GM23248 (cell line): ENCODE results near the gene SH3D19. TPM values are rescaled to one million over a fixed set of nuclear protein-coding genes. Genes with fewer than 3 reads are reported as not detected.

Source experiments
- DNase-seq: peaks from one replicate; pipeline ENCODE4 v3.0.0-alpha.2; 2015
- H2AFZ ChIP-seq: fragments of 200-600 bp; sonication (generic); 2 replicates; pipeline ENCODE4 v1.6.1; 2016; ENCODE audit warnings: antibody characterized with exemption
- H3F3A ChIP-seq: fragments of 200-600 bp; sonication (generic); 2 replicates; pipeline ENCODE4 v1.6.1; 2016; ENCODE audit warnings: mild to moderate bottlenecking, antibody characterized with exemption, mixed run types; ENCODE audit not compliant: insufficient read depth
- H3K27ac ChIP-seq: fragments of 200-600 bp; sonication (generic); 2 replicates; pipeline ENCODE4 v1.5.1; 2016; ENCODE audit warnings: mild to moderate bottlenecking
- H3K27me3 ChIP-seq: fragments of 200-600 bp; sonication (generic); replicated peaks from 2 replicates; pipeline ENCODE4 v1.6.1; 2016; ENCODE audit warnings: mild to moderate bottlenecking; ENCODE audit not compliant: insufficient read depth
- H3K36me3 ChIP-seq: fragments of 200-600 bp; sonication (generic); 2 replicates; pipeline ENCODE4 v1.6.1; 2016; ENCODE audit warnings: low read depth, mild to moderate bottlenecking
- H3K4me1 ChIP-seq: fragments of 200-600 bp; sonication (generic); 2 replicates; pipeline ENCODE4 v1.6.1; 2016; ENCODE audit warnings: mild to moderate bottlenecking; ENCODE audit not compliant: insufficient read depth
- H3K4me2 ChIP-seq: fragments of 200-600 bp; sonication (generic); one replicate; pipeline ENCODE4 v1.6.1; 2016; ENCODE audit warnings: mild to moderate bottlenecking; ENCODE audit not compliant: unreplicated experiment
- H3K4me3 ChIP-seq: fragments of 200-600 bp; sonication (generic); 2 replicates; pipeline ENCODE4 v1.5.1; 2016; ENCODE audit warnings: mild to moderate bottlenecking
- H3K79me2 ChIP-seq: fragments of 200-600 bp; sonication (generic); 2 replicates; pipeline ENCODE4 v1.6.1; 2016; ENCODE audit warnings: mild to moderate bottlenecking; ENCODE audit not compliant: insufficient read depth
- H3K9ac ChIP-seq: fragments of 200-600 bp; sonication (generic); 2 replicates; pipeline ENCODE4 v1.6.1; 2016; ENCODE audit warnings: mild to moderate bottlenecking
- H3K9me2 ChIP-seq: fragments of 200-600 bp; sonication (generic); 2 replicates; pipeline ENCODE4 v1.6.1; 2016; ENCODE audit warnings: mixed run types, mild to moderate bottlenecking, moderate library complexity; ENCODE audit not compliant: insufficient read depth
- H3K9me3 ChIP-seq: fragments of 200-600 bp; sonication (generic); one replicate; pipeline ENCODE4 v1.6.1; 2017; ENCODE audit warnings: low read depth
- H4K20me1 ChIP-seq: fragments of 200-600 bp; sonication (generic); 2 replicates; pipeline ENCODE4 v1.6.0; 2016; ENCODE audit not compliant: insufficient read depth
- EZH2 ChIP-seq: fragments of 200-600 bp; sonication (generic); IDR thresholded peaks from 2 replicates; pipeline ENCODE4 v1.6.1; 2018; ENCODE audit warnings: antibody characterized with exemption, mild to moderate bottlenecking; ENCODE audit not compliant: insufficient read depth, poor library complexity, severe bottlenecking
- EZH2phosphoT487 ChIP-seq: fragments of 200-600 bp; sonication (generic); IDR thresholded peaks from 2 replicates; pipeline ENCODE4 v1.6.1; 2018; ENCODE audit warnings: antibody characterized with exemption, moderate library complexity, mild to moderate bottlenecking, low read depth; ENCODE audit not compliant: insufficient read depth
- WGBS, 2 experiments: methylation state at CpG; one replicate each; pipeline ENCODE4 v1.1.6; 2015 to 2017; ENCODE audit warnings: low lambda C conversion rate in 2 of 2, low coverage in 1 of 2; ENCODE audit errors: missing lambda C conversion rate in 2 of 2; 5-methylcytosine and 5-hydroxymethylcytosine counted together
- in situ Hi-C: fragments of 300-500 bp; cut with MboI; formaldehyde crosslinking; loops from 2 replicates; pipeline ENCODE4 v1.15.0; 2020
- polyA plus RNA-seq: library from polyadenylated mRNA; unstranded; fragments of >200 nt; fragmentation: Nextera tagmentation; extraction: Ambion mirVana; gene quantifications from 2 replicates; pipeline ENCODE4 v1.2.1, GENCODE V29; 2016
- total RNA-seq: library from RNA; depleted of rRNA; stranded (reverse); fragments of >200 nt; shearing (Covaris generic); gene quantifications from 2 replicates; pipeline ENCODE4 v1.2.3, GENCODE V29; 2014

The SH3D19 gene
- total and polyA plus RNA-seq, 2 experiments from 2014 or later = 29.1 to 47.8 TPM

DNA sequence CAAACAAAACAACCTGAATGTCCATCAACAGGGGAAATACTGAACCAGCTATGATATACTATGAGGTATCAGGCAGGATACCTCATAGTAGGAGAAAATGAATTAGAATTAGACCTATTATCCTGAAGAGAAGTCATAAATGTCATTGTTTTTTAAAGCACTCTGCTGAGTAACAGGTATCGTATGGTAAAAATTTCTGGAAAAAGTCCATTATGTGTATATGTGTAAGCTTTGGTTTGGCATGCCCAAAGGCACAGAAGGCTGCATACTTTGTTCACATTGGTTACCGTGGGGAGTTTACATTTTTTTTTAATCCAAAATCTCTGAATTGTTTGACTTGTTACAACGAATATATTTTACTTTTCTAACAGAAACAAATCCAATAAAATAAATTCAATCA lies 155.5 kb downstream of the SH3D19 start:
- no peaks in the 10 kb centered on the region for H3K27me3 ChIP-seq
- peak; percentile 82 for DNase-seq
- 17% methylated on average over 3 of the region's 3 CpGs for WGBS, 2 experiments
- H2AFZ ChIP-seq = no peak overlapping the region
- peaks cover 19% of the 10 kb centered on the region for H3K4me1 ChIP-seq
- H3K79me2 ChIP-seq = peaks cover 25% of the 10 kb centered on the region
- peak overlapping the region; percentile 92 for H3K27ac ChIP-seq
- peaks cover 20% of the 10 kb centered on the region for H3F3A ChIP-seq
- H3K4me3 ChIP-seq = no peak overlapping the region
- H3K9me2 ChIP-seq = no peaks in the 10 kb centered on the region
- no peaks in the 10 kb centered on the region for H4K20me1 ChIP-seq
- in situ Hi-C loops = no loop called here
- peaks cover 21% of the 10 kb centered on the region; the same call in 1 of the 2 replicates for H3K36me3 ChIP-seq
- peak overlapping the region; percentile 64 for H3K4me2 ChIP-seq
- no peaks in the 10 kb centered on the region for H3K9me3 ChIP-seq
- peak overlapping the region; percentile 74 for H3K9ac ChIP-seq
- TF ChIP-seq EZH2phosphoT487 (no peak), EZH2 (no peak)

DNA sequence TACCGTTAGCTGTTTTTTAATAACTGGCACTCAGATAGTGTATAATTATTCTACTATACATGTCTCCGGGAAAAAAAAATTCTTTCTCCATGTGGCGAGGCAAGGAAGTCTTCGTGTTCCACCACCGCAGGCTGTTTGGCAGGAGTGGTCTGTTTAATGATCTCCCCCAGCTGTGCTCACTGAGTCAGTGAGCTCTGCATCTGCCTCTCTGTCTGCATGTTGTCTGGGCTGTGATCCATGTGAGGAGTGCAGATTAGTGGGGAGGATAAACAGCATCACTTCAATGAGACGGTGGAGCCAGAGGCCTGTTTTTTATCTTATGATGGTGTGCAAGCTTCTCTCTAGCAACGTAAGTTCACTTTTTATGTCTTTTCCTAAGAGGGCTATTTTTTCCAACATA lies 156.2 kb downstream of the SH3D19 start:
- H3F3A ChIP-seq = peaks cover 20% of the 10 kb centered on the region
- H3K9me3 ChIP-seq = no peaks in the 10 kb centered on the region
- H3K9me2 ChIP-seq = no peaks in the 10 kb centered on the region
- no peak overlapping the region for H2AFZ ChIP-seq
- no peaks in the 10 kb centered on the region for H3K27me3 ChIP-seq
- H3K27ac ChIP-seq = peak overlapping the region; percentile 92
- TF ChIP-seq EZH2 (no peak), EZH2phosphoT487 (no peak)
- peaks cover 25% of the 10 kb centered on the region for H3K79me2 ChIP-seq
- WGBS, 2 experiments = 2 to 3% methylated on average over 7 of the region's 7 CpGs
- H3K9ac ChIP-seq = peak overlapping the region; percentile 74
- in situ Hi-C loops = no loop called here
- DNase-seq = peak; percentile 98
- 0 out of 2 replicates have a peak overlapping the region, but pooled peaks have one; percentile 7 for H3K4me3 ChIP-seq
- peaks cover 15% of the 10 kb centered on the region; the same call in 1 of the 2 replicates for H3K36me3 ChIP-seq
- H3K4me2 ChIP-seq = peak overlapping the region; percentile 64
- H3K4me1 ChIP-seq = peaks cover 19% of the 10 kb centered on the region
- no peaks in the 10 kb centered on the region for H4K20me1 ChIP-seq

DNA sequence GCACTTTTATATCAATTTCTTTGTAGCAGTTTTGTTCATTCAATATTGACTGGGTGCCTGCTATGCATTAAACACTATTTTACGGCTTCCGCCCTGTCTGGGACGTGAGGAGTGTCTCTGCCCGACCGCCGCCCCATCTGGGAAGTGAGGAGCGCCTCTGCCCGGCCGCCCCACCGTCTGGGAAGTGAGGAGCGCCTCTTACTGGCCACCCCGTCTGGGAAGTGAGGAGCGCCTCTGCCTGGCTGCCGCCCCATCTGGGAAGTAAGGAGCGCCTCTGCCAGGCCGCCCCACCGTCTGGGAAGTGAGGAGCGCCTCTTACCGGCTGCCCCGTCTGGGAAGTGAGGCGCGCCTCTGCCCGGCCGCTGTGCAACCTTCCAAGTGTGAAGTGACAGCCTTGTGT lies 157.8 kb downstream of the SH3D19 start:
- Histone ChIP-seq H3K9me2 (no peaks in the 10 kb centered on the region), H3K4me3 (no peak overlapping the region), H3K4me2 (no peak overlapping the region), H3K27me3 (no peaks in the 10 kb centered on the region), H3K79me2 (peaks cover 19% of the 10 kb centered on the region), H2AFZ (no peak overlapping the region), H3K4me1 (peaks cover 19% of the 10 kb centered on the region), H3K27ac (no peak overlapping the region), H3K36me3 (peaks cover 4% of the 10 kb centered on the region; the same call in 1 of the 2 replicates), H3K9me3 (no peaks in the 10 kb centered on the region), H3K9ac (no peak overlapping the region), H4K20me1 (no peaks in the 10 kb centered on the region), H3F3A (peaks cover 20% of the 10 kb centered on the region)
- 94 to 95% methylated on average over 24 of the region's 24 CpGs for WGBS, 2 experiments
- in situ Hi-C loops = no loop called here
- no peak for DNase-seq
- TF ChIP-seq EZH2 (no peak), EZH2phosphoT487 (no peak)

DNA sequence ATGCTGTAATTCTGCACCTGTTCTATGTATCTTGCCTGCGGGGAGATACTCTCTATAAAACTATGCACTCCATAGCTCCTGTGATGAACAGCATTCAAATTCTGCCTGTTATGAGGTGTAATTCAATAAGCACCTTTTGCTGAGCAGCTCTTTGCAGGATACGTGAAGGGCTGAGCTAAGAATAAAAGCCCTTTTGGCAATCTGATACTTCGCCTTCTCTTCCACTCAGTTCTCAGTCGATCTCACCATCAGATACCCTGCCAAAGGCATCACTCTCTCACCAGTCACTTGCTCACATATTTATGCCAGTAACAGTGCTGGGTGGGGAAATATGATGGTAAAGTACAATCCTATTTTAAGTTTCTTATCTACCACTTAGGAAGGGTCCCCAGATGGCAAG lies 158.8 kb downstream of the SH3D19 start:
- no peaks in the 10 kb centered on the region; the same call in 1 of the 2 replicates for H3K36me3 ChIP-seq
- H3K4me2 ChIP-seq = no peak overlapping the region
- in situ Hi-C loops = no loop called here
- no peak overlapping the region for H3K9ac ChIP-seq
- TF ChIP-seq EZH2phosphoT487 (no peak), EZH2 (no peak)
- H3K9me3 ChIP-seq = no peaks in the 10 kb centered on the region
- DNase-seq = no peak
- H3F3A ChIP-seq = peaks cover 20% of the 10 kb centered on the region
- H4K20me1 ChIP-seq = no peaks in the 10 kb centered on the region
- H3K27me3 ChIP-seq = no peaks in the 10 kb centered on the region
- WGBS, 2 experiments = 51 to 52% methylated on average over 4 of the region's 4 CpGs
- no peak overlapping the region for H3K27ac ChIP-seq
- H3K4me1 ChIP-seq = peaks cover 19% of the 10 kb centered on the region
- no peaks in the 10 kb centered on the region for H3K9me2 ChIP-seq
- no peak overlapping the region for H3K4me3 ChIP-seq
- H3K79me2 ChIP-seq = peaks cover 10% of the 10 kb centered on the region
- no peak overlapping the region for H2AFZ ChIP-seq
